ENCODE results near the gene KCNMA1. TPM values are rescaled to one million over a fixed set of nuclear protein-coding genes. Genes with fewer than 3 reads are reported as not detected.

Gene KCNMA1
- total RNA-seq, 1 donor, result 77.8 TPM

DNA sequence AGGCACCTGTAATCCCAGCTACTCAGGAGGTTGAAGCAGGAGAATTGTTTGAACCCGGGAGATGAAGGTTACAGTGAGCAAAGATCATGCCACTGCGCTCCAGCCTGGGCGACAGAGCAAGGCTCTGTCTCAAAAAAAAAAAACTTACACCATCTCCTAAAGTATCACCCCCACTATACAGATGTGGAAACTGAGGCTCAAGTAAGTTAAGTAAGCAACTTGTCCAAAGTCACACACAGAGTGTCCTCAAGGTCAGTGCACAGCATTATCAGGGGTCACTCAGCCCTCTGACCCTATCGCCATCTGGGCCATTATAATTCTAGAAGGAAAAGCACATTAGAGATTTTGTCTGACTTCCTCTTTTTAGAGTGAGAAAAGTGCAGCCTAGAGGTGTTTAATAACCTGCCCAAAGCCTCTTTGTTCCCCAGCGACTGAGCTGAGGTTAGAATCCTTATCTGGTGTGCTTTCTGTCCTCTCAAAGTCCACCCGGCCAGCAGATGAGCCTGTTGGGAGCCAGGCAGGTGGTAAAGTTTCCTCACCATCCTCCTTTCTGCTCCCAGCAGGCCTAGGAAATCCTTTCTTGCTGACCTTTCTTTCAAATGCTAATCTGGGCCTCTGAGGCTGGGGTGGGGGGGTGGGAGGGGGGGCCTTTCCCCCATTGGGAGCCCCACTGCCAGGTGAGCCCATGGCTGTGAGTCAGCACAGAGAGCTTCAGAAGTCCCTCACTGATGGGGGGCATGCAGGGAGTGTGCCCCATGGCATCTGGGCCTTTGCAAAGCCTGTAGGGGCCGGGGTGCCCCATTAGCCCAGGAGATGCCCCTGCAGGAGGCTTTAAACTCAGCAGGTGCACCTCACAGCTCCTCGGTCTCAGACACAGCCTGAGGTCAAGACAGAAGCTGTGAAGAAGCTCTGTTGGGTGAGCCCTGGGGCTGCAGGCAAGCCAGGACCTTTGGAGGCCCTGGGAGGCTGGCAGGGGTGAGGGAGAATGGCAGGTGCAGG, 12.0 kb upstream of the KCNMA1 start:
- Histone ChIP-seq H3K4me2 (ENCODE audit: insufficient read depth, low read length) (no peak overlapping the region), H3K27ac (ENCODE audit: low read depth, low read length) (no peak overlapping the region), H3K4me1 (ENCODE audit: insufficient read depth, low read length) (peaks cover 2% of the 10 kb centered on the region), H3K79me2 (ENCODE audit: insufficient read depth, low read length) (no peaks in the 10 kb centered on the region), H4K20me1 (ENCODE audit: insufficient read depth, low read length) (no peaks in the 10 kb centered on the region), H3K9me3 (ENCODE audit: low read depth, low read length) (no peaks in the 10 kb centered on the region), H3K36me3 (ENCODE audit: insufficient read depth, low read length) (no peaks in the 10 kb centered on the region), H2AFZ (ENCODE audit: low read length) (no peak overlapping the region), H3K4me3 (ENCODE audit: insufficient read depth, low read length) (no peak overlapping the region), H3K27me3 (ENCODE audit: insufficient read depth, low read length) (peaks cover 5% of the 10 kb centered on the region)
- no peak for DNase-seq (ENCODE audit: insufficient read length, low spot score, missing footprints)
- TF ChIP-seq CTCF (IDR thresholded peaks at IDR 0.05; ENCODE audit: extremely low read depth, low read depth, low read length), result no peak

- H2AFZ ChIP-seq (ENCODE audit: low read length), result no peak overlapping the region
- no peak for TF ChIP-seq CTCF (IDR thresholded peaks at IDR 0.05; ENCODE audit: extremely low read depth, low read depth, low read length)
- no peaks in the 10 kb centered on the region for H3K36me3 ChIP-seq (ENCODE audit: insufficient read depth, low read length)
- no peak overlapping the region for H3K27ac ChIP-seq (ENCODE audit: low read depth, low read length)
- H3K79me2 ChIP-seq (ENCODE audit: insufficient read depth, low read length), result no peaks in the 10 kb centered on the region
- H3K4me2 ChIP-seq (ENCODE audit: insufficient read depth, low read length), result no peak overlapping the region
- no peak overlapping the region for H3K4me3 ChIP-seq (ENCODE audit: insufficient read depth, low read length)
- no peak for DNase-seq (ENCODE audit: insufficient read length, low spot score, missing footprints)
- peaks cover 5% of the 10 kb centered on the region for H3K27me3 ChIP-seq (ENCODE audit: insufficient read depth, low read length)
- peaks cover 7% of the 10 kb centered on the region for H3K4me1 ChIP-seq (ENCODE audit: insufficient read depth, low read length)
- H4K20me1 ChIP-seq (ENCODE audit: insufficient read depth, low read length), result no peaks in the 10 kb centered on the region
- no peaks in the 10 kb centered on the region for H3K9me3 ChIP-seq (ENCODE audit: low read depth, low read length)
Measured at GRCh38 chr10:77648472-77648871, 10.9 kb upstream of the KCNMA1 start.

DNA sequence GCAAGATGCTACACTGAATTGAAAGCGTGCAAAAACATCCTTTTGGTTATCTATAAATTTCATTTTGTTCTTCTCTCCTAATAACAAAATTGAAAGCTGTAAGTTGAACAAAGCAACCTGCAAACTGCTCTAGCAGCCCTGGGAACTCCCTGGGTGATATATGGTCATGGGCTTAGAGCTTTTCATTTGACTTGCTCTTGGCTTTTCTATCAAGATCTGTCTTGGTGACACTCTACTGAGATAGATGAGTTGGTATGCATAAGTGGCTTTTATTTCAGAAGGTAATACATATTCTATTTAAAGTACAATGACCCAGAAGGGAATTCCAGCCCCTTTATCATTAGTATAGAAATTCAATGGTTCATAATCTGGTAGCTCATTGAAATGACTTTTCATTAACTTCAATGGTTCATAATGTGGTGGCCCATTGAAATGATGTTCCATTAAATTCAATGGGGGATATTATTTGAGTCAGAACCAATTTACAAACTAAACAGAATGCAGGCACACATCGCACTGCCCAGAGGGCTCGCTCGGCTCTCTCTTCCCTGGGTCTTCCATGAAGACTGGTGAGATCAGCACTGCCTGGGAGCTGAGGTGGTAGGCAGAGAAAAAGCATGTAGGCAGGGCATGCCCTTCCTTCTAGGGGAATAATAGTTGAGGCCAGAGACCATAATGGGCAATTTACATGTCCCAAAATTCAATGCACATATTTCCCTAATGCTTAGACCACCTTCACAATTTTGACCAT, 10.1 kb upstream of the KCNMA1 start:
- Histone ChIP-seq H3K36me3 (ENCODE audit: insufficient read depth, low read length) (no peaks in the 10 kb centered on the region), H3K4me2 (ENCODE audit: insufficient read depth, low read length) (no peak overlapping the region), H3K9me3 (ENCODE audit: low read depth, low read length) (no peaks in the 10 kb centered on the region), H3K27me3 (ENCODE audit: insufficient read depth, low read length) (peaks cover 5% of the 10 kb centered on the region), H3K4me3 (ENCODE audit: insufficient read depth, low read length) (no peak overlapping the region), H3K79me2 (ENCODE audit: insufficient read depth, low read length) (no peaks in the 10 kb centered on the region), H2AFZ (ENCODE audit: low read length) (no peak overlapping the region), H4K20me1 (ENCODE audit: insufficient read depth, low read length) (no peaks in the 10 kb centered on the region), H3K27ac (ENCODE audit: low read depth, low read length) (no peak overlapping the region), H3K4me1 (ENCODE audit: insufficient read depth, low read length) (peaks cover 7% of the 10 kb centered on the region)
- DNase-seq (ENCODE audit: insufficient read length, low spot score, missing footprints), result no peak
- no peak for TF ChIP-seq CTCF (IDR thresholded peaks at IDR 0.05; ENCODE audit: extremely low read depth, low read depth, low read length)

Data from osteoblast (primary cell).